MM.1S (cell line): ENCODE data around the gene OR52H1.
"Not testable (repeated sequence)": the region's sequence is repeated elsewhere in the genome, so short reads cannot be mapped to it uniquely, and the experiment has no call there.

Source experiments
- DNase-seq: peaks from one replicate; pipeline ENCODE4 v3.0.0-alpha.2; 2015
- H2AFZ ChIP-seq: fragments of 300-600 bp; sonication (generic); 2 replicates; pipeline ENCODE4 v1.6.0; 2016; ENCODE audit warnings: antibody characterized with exemption, low read length
- H3F3A ChIP-seq: fragments of 300-600 bp; sonication (generic); 2 replicates; pipeline ENCODE4 v1.6.1; 2016; ENCODE audit warnings: mild to moderate bottlenecking, antibody characterized with exemption, low read length, moderate library complexity, mixed read lengths; ENCODE audit not compliant: insufficient read depth
- H3K27ac ChIP-seq: fragments of 300-600 bp; sonication (generic); 2 replicates; pipeline ENCODE4 v1.5.1; 2016; ENCODE audit warnings: mild to moderate bottlenecking, low read length
- H3K27me3 ChIP-seq: fragments of 300-600 bp; sonication (generic); replicated peaks from 2 replicates; pipeline ENCODE4 v1.6.0; 2016; ENCODE audit warnings: low read length; ENCODE audit not compliant: insufficient read depth
- H3K36me3 ChIP-seq: fragments of 300-600 bp; sonication (generic); replicated peaks from 2 replicates; pipeline ENCODE4 v1.6.1; 2016; ENCODE audit warnings: mild to moderate bottlenecking, low read length, mixed read lengths; ENCODE audit not compliant: insufficient read depth
- H3K4me1 ChIP-seq: fragments of 300-600 bp; sonication (generic); 2 replicates; pipeline ENCODE4 v1.6.1; 2016; ENCODE audit warnings: low read length, mixed read lengths
- H3K4me2 ChIP-seq: fragments of 300-600 bp; sonication (generic); 2 replicates; pipeline ENCODE4 v1.6.0; 2016; ENCODE audit warnings: low read depth, low read length
- H3K4me3 ChIP-seq: fragments of 300-600 bp; sonication (generic); 2 replicates; pipeline ENCODE4 v1.5.1; 2016; ENCODE audit warnings: low read length, mixed read lengths
- H3K79me2 ChIP-seq: fragments of 300-600 bp; sonication (generic); 2 replicates; pipeline ENCODE4 v1.6.1; 2016; ENCODE audit warnings: mixed run types, low read length, mixed read lengths
- H3K9ac ChIP-seq: fragments of 300-600 bp; sonication (generic); 2 replicates; pipeline ENCODE4 v1.6.1; 2016; ENCODE audit warnings: low read length, mixed read lengths
- H3K9me2 ChIP-seq: fragments of 300-600 bp; sonication (generic); replicated peaks from 2 replicates; pipeline ENCODE4 v1.6.1; 2016; ENCODE audit warnings: mild to moderate bottlenecking, low read length, mixed read lengths; ENCODE audit not compliant: insufficient read depth
- H3K9me3 ChIP-seq: fragments of 300-600 bp; sonication (generic); replicated peaks from 2 replicates; pipeline ENCODE4 v1.6.1; 2016; ENCODE audit warnings: mild to moderate bottlenecking, low read length, mixed read lengths; ENCODE audit not compliant: insufficient read depth
- H4K20me1 ChIP-seq: fragments of 300-600 bp; sonication (generic); 2 replicates; pipeline ENCODE4 v1.6.1; 2016; ENCODE audit warnings: mild to moderate bottlenecking, low read length, moderate library complexity, mixed read lengths; ENCODE audit not compliant: insufficient read depth
- CTCF ChIP-seq: fragments of 300-600 bp; sonication (generic); IDR thresholded peaks from 2 replicates; pipeline ENCODE4 v1.5.1; 2016; ENCODE audit warnings: antibody characterized with exemption, low read length, mixed read lengths
- EZH2 ChIP-seq: fragments of 300-600 bp; sonication (generic); optimal IDR thresholded peaks from 2 replicates; pipeline ENCODE3; 2017; ENCODE audit warnings: low read depth, mild to moderate bottlenecking, antibody characterized with exemption, low read length, mixed read lengths
- EZH2phosphoT487 ChIP-seq: fragments of 300-600 bp; sonication (generic); IDR thresholded peaks from 2 replicates; pipeline ENCODE4 v1.6.1; 2018; ENCODE audit warnings: antibody characterized with exemption, low read length

OR52H1 gene

GRCh38 chr11:5593146-5593545 lies 44.8 kb upstream of the OR52H1 start:
- DNase-seq, result no peak
- Histone ChIP-seq H3F3A (no peaks in the 10 kb centered on the region), H3K9me2 (no peaks in the 10 kb centered on the region), H3K4me1 (no peaks in the 10 kb centered on the region), H3K4me2 (no peak overlapping the region), H3K4me3 (no peak overlapping the region), H3K27ac (no peak overlapping the region), H3K27me3 (no peaks in the 10 kb centered on the region), H3K79me2 (no peaks in the 10 kb centered on the region), H2AFZ (no peak overlapping the region), H3K36me3 (no peaks in the 10 kb centered on the region), H3K9me3 (no peaks in the 10 kb centered on the region), H4K20me1 (no peaks in the 10 kb centered on the region), H3K9ac (no peak overlapping the region)
- TF ChIP-seq EZH2 (no peak), CTCF (no peak), EZH2phosphoT487 (no peak)

DNA sequence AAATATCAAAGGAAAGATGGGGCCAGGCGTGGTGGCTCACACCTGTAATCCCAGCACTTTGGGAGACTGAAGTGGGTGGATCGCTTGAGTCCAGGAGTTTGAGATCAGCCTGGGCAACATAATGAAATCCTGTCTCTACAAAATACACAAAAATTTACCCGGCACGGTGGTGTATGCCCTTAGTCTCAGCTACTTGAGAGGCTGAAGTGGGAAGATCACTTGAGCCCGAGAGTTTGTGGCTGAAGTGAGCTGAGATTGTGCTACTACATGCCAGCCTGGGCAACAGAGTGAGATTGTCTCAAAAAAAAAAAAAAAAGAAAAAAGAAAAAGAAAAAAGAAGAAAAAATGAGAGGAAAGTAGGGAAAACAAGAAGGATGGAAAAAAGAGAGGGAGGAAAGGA lies 44.3 kb upstream of the OR52H1 start:
- H3F3A ChIP-seq, result no peaks in the 10 kb centered on the region
- H3K9me3 ChIP-seq, result no peaks in the 10 kb centered on the region
- H4K20me1 ChIP-seq, result no peaks in the 10 kb centered on the region
- H3K4me2 ChIP-seq, result no peak overlapping the region
- H3K9ac ChIP-seq, result no peak overlapping the region
- H3K36me3 ChIP-seq, result no peaks in the 10 kb centered on the region
- H3K4me3 ChIP-seq, result no peak overlapping the region
- no peak overlapping the region for H2AFZ ChIP-seq
- H3K79me2 ChIP-seq, result no peaks in the 10 kb centered on the region
- no peaks in the 10 kb centered on the region for H3K27me3 ChIP-seq
- TF ChIP-seq EZH2 (no peak), EZH2phosphoT487 (no peak), CTCF (no peak)
- no peak overlapping the region for H3K27ac ChIP-seq
- H3K4me1 ChIP-seq, result no peaks in the 10 kb centered on the region
- H3K9me2 ChIP-seq, result no peaks in the 10 kb centered on the region
- DNase-seq, result no peak

DNA sequence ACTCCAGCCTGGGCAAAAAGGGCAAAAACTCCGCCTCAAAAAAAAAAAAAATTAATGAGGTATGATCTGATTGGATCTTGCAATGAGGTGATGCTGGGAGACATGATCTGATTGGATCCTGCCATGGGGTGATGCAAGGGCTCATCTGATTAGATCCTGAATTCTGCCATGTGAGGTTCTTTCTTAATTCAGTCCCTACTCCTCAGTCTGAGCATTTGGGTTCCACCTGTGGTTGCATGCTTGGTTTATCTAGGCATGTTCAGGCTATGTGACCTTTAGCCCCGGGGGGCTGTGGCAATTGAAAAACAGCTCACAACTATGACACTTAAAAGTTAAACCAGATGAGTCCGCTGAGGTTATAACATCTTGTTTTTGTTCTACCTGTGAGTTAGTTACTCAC lies 43.3 kb upstream of the OR52H1 start:
- H3K27me3 ChIP-seq, result no peaks in the 10 kb centered on the region
- no peak overlapping the region for H3K9ac ChIP-seq
- TF ChIP-seq EZH2 (no peak), CTCF (no peak), EZH2phosphoT487 (no peak)
- no peaks in the 10 kb centered on the region for H3K4me1 ChIP-seq
- no peak overlapping the region for H3K27ac ChIP-seq
- H3K9me2 ChIP-seq, result no peaks in the 10 kb centered on the region
- no peaks in the 10 kb centered on the region for H4K20me1 ChIP-seq
- no peaks in the 10 kb centered on the region for H3K9me3 ChIP-seq
- H3F3A ChIP-seq, result no peaks in the 10 kb centered on the region
- DNase-seq, result no peak
- no peaks in the 10 kb centered on the region for H3K36me3 ChIP-seq
- H3K4me2 ChIP-seq, result no peak overlapping the region
- H3K79me2 ChIP-seq, result no peaks in the 10 kb centered on the region
- H2AFZ ChIP-seq, result no peak overlapping the region
- H3K4me3 ChIP-seq, result no peak overlapping the region

DNA sequence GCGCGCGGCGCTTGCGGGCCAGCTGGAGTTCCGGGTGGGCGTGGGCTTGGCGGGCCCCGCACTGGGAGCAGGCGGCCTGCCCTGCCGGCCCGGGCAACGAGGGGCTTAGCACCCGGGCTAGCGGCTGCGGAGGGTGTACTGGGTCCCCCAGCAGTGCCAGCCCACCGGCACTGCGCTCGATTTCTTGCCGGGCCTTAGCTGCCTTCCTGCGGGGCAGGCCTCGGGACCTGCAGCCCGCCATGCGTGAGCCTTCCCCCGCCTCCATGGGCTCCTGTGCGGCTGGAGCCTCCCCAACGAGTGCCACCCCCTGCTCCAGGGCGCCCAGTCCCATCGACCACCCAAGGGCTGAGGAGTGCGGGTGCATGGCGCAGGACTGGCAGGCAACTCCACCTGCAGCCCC lies 41.6 kb upstream of the OR52H1 start:
- not testable (repeated sequence) for H4K20me1 ChIP-seq, H2AFZ ChIP-seq, DNase-seq, H3K27ac ChIP-seq, H3K79me2 ChIP-seq, H3K4me3 ChIP-seq, H3K4me1 ChIP-seq, H3K9me2 ChIP-seq, H3F3A ChIP-seq, H3K9me3 ChIP-seq, H3K9ac ChIP-seq, H3K27me3 ChIP-seq, H3K4me2 ChIP-seq, H3K36me3 ChIP-seq

GRCh38 chr11:5584458-5584857 lies 36.1 kb upstream of the OR52H1 start:
- not testable (repeated sequence) for H3K4me1 ChIP-seq, H3K4me2 ChIP-seq, H3K9me3 ChIP-seq, H3K79me2 ChIP-seq, H3K27me3 ChIP-seq, H2AFZ ChIP-seq, H3K27ac ChIP-seq, H4K20me1 ChIP-seq, H3F3A ChIP-seq, H3K9ac ChIP-seq, DNase-seq, H3K36me3 ChIP-seq, H3K4me3 ChIP-seq, H3K9me2 ChIP-seq
